NB4 (cell line): ENCODE data around the gene BHMT2.

Experiments
- DNase-seq: peaks from one replicate; pipeline ENCODE4 v3.0.0; 2010; ENCODE audit warnings: low read depth
- H3K4me3 ChIP-seq: one replicate; pipeline ENCODE4 v1.5.1; 2011; ENCODE audit warnings: mild to moderate bottlenecking, low read depth, low read length, moderate library complexity
- MYC ChIP-seq: IDR thresholded peaks from 2 replicates; pipeline ENCODE4 v1.6.1; 2011; ENCODE audit warnings: low read depth, low read length
- POLR2A ChIP-seq: IDR thresholded peaks from 2 replicates; pipeline ENCODE4 v1.6.1; 2011; ENCODE audit warnings: mild to moderate bottlenecking; ENCODE audit not compliant: insufficient read length; ENCODE audit errors: extremely low read depth
- TF ChIP-seq, protein P1 (sequence below): IDR thresholded peaks from 2 replicates; pipeline ENCODE4 v1.6.1; 2011; ENCODE audit warnings: low read depth, low read length
- TF ChIP-seq, protein P2 (sequence below): IDR thresholded peaks from one replicate; pipeline ENCODE4 v1.5.1; 2012; ENCODE audit warnings: low read depth, low read length

BHMT2 gene

DNA sequence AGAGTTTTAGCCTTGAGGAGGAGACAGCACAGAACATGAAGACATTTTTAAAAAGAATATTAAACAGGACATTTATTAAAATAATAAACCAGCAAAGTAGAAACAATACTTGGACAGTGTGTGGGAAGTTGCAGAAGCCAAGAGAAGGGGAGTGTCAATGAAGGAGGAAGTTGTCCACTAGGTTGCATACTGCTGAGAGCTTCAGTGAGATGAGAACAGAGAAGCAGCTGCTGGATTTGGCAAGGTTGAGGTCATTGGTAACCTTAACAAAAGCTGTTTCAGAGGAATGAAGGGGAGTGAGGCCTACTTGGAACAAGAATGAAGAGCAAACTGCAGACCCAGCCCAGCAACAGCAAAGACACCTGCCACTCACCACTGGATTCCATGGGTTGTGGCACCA is 53.4 kb downstream of the BHMT2 start:
- no peak overlapping the region for H3K4me3 ChIP-seq
- TF ChIP-seq, protein P1, sequence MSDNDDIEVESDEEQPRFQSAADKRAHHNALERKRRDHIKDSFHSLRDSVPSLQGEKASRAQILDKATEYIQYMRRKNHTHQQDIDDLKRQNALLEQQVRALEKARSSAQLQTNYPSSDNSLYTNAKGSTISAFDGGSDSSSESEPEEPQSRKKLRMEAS, result no peak
- no peak for TF ChIP-seq POLR2A
- TF ChIP-seq, protein P2, sequence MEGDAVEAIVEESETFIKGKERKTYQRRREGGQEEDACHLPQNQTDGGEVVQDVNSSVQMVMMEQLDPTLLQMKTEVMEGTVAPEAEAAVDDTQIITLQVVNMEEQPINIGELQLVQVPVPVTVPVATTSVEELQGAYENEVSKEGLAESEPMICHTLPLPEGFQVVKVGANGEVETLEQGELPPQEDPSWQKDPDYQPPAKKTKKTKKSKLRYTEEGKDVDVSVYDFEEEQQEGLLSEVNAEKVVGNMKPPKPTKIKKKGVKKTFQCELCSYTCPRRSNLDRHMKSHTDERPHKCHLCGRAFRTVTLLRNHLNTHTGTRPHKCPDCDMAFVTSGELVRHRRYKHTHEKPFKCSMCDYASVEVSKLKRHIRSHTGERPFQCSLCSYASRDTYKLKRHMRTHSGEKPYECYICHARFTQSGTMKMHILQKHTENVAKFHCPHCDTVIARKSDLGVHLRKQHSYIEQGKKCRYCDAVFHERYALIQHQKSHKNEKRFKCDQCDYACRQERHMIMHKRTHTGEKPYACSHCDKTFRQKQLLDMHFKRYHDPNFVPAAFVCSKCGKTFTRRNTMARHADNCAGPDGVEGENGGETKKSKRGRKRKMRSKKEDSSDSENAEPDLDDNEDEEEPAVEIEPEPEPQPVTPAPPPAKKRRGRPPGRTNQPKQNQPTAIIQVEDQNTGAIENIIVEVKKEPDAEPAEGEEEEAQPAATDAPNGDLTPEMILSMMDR, result no peak
- no peak for TF ChIP-seq MYC
- peak; percentile 66 for DNase-seq

DNA sequence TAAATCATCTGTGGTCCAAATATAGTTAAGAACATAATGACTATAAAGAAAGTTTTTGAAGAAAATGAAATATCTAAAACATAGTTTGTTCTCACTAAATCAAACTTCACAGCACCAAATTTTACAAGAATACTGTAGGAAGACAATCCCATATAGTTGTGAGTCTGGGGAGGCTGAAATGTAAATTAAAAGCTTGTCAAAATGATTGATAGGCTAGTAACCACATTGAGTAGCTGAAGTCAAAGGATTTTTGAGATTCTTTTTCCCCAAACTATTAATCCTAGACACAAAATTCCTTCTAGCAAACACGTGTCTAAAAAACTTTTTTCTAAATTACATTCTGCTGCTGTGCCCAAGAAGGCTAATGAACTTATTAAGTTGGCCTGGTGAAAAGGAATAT is 55.0 kb downstream of the BHMT2 start:
- TF ChIP-seq, protein P1, result no peak
- no peak for DNase-seq
- H3K4me3 ChIP-seq, result no peak overlapping the region

DNA sequence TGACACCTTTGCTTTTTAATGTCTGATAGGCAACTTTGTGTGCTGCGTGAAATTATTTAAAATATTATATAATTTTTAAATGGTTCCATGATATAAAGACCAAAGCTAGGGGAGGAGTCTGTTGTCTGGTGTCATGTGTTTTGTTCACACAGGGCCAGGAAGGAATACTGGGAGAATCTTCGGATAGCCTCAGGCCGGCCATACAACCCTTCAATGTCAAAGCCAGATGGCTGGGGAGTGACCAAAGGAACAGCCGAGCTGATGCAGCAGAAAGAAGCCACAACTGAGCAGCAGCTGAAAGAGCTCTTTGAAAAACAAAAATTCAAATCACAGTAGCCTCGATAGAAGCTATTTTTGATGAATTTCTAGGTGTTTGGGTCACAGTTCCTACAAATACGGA is 61.2 kb downstream of the BHMT2 start:
- DNase-seq, result no peak
- TF ChIP-seq MYC, result no peak
- TF ChIP-seq, protein P2, result no peak
- TF ChIP-seq POLR2A, result no peak
- TF ChIP-seq, protein P1, result no peak
- no peak overlapping the region for H3K4me3 ChIP-seq

DNA sequence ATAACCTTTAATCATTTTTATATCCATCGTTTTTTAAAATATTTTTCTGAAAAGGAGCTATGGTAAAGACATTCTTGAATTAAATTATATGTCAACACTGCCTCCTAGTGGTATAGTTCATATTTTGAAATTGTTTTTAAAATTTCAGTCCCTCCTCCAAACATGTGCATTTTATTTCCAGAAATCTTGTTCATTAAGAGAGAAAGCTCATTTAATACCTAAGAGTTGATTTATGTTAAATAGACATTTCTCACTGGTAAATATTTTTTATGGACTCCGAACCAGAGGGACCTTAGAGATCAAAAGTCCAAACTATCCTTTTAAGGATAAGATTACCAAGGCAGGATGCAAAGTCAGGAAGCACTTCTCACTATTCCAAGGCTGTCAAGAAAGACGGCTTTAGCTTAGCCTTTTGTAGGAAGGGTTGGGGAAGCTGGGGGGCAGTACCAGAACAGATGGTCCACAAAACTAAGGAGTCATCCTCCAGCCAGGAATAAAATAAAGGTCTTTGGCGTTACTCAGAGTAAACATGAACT is 63.6 kb downstream of the BHMT2 start:
- peak; percentile 63 for DNase-seq
- TF ChIP-seq, protein P1, result no peak
- TF ChIP-seq, protein P2, result no peak
- H3K4me3 ChIP-seq, result peak overlapping the region; percentile 33

DNA sequence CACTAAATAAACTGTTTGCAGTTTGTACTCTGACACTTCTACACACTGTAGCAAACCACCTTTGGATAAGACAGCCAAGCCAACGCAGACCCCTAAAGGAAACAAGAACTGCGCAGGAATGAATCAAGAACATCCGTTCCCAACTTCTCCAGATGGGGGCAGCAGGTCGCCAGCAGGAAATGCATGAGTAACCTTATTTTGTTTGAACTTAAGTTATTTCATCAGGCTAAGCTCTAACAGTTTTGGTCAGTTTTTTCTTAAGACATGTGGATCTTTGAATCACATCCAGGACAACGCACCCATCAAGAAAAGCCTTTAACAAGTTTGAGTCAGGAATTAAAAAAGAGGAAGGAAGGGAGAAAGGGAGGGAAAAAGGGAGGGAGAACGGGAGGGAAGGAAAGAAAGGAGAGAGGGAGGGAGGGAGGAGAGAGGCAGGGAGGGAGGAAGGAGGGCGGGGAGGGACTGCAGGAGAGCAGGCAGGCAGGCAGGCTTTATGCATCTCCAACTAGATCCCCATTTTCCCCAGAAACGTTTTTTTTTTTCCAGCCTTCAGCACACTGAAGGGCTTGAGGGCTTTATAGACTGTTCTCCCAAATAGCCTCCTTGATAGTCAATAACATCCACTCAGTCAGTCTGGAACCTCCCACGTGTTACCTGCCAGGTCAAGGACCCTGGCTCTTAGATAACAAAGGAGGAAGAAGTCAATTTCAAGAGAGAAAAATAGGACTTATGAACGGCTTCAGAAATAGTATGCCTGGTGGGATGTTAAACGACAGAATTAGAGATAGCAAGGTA is 64.3 kb downstream of the BHMT2 start:
- peak overlapping the region; percentile 33 for H3K4me3 ChIP-seq
- TF ChIP-seq, protein P1, result peak; percentile 48; the same call in 1 of the 2 replicates
- TF ChIP-seq, protein P2, result peak; percentile 71
- TF ChIP-seq MYC, result no peak; the same call in 1 of the 2 replicates
- peak; percentile 83 for DNase-seq

DNA sequence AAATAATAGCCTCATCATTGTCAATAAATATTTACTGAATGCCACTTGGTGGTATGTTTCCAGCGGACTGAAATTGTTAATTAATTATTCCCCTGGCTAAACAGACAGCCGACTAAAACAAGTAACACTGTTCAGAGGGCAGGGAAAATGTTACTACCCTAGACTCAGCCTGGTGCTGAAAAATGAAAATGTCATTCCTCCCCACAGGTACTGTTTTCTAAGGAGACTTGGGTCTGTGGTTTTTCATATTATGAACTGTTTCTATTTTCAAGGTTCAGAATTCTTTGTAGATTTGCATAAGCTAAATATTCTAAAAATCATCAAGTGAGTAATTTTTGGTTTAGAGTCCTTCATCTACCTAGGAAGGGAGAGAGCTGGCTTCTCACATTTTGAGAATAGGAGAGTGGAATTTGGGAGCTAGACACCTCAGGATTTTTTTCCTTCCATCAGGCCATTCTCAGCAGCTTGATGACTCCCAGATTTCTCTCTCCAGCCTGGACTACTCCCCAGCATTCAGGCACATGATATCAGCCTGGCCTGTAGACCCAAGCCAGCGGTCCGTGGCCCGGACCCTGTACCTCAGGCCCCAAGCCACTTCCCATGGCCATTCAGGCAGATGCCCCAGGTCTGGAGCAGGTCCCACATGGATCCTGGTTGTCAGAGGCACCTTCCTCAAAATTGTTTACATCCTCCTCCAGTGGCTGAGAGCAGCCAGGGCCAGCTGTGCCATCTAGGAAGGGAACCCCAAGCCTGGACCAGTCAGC is 66.4 kb downstream of the BHMT2 start:
- H3K4me3 ChIP-seq, result no peak overlapping the region
- TF ChIP-seq MYC, result no peak
- TF ChIP-seq POLR2A, result no peak
- TF ChIP-seq, protein P2, result no peak
- TF ChIP-seq, protein P1, result no peak
- no peak for DNase-seq
